Activated naive CD8-positive, alpha-beta T cell (primary cell): ENCODE results near the gene WBP1L.
"Not testable (repeated sequence)": the region's sequence is repeated elsewhere in the genome, so short reads cannot be mapped to it uniquely, and the experiment has no call there.

ENCODE experiments used
- H3K27ac Mint-ChIP-seq: one replicate; pipeline ENCODE4 v1.8.0; 2021; ENCODE audit warnings: mixed read lengths
- H3K27me3 Mint-ChIP-seq: one replicate; pipeline ENCODE4 v1.8.0; 2021; ENCODE audit warnings: mixed read lengths
- H3K36me3 Mint-ChIP-seq: one replicate; pipeline ENCODE4 v1.8.0; 2021; ENCODE audit warnings: mixed read lengths
- H3K4me1 Mint-ChIP-seq: one replicate; pipeline ENCODE4 v1.8.0; 2021; ENCODE audit warnings: low read depth, mixed read lengths
- H3K4me3 Mint-ChIP-seq: one replicate; pipeline ENCODE4 v1.8.0; 2021; ENCODE audit warnings: mild to moderate bottlenecking, mixed read lengths
- H3K9me3 Mint-ChIP-seq: one replicate; pipeline ENCODE4 v1.8.0; 2021; ENCODE audit warnings: low read depth, mixed read lengths

Gene WBP1L

GRCh38 chr10:102743588-102744373, at the start of gene WBP1L:
WBP1L (plus strand) TSS chr10:102743948; CDS start chr10:102744054, 106 bp downstream.
- peak within 1 kb of the TSS; percentile 93 for H3K27ac Mint-ChIP-seq
- no peaks in the 10 kb centered on the region for H3K9me3 Mint-ChIP-seq
- H3K27me3 Mint-ChIP-seq = no peaks in the 10 kb centered on the region
- H3K4me1 Mint-ChIP-seq = peaks cover 48% of the 10 kb centered on the region
- H3K4me3 Mint-ChIP-seq = peak within 1 kb of the TSS; percentile 97
- H3K36me3 Mint-ChIP-seq = peaks cover 3% of the 10 kb centered on the region

- not testable (repeated sequence) for H3K9me3 Mint-ChIP-seq, H3K4me1 Mint-ChIP-seq, H3K27me3 Mint-ChIP-seq, H3K4me3 Mint-ChIP-seq, H3K27ac Mint-ChIP-seq
- peaks cover 21% of the 10 kb centered on the region for H3K36me3 Mint-ChIP-seq
These were observed 48.3 kb upstream of the WBP1L start for GRCh38 chr10:102695401-102695800.

- H3K36me3 Mint-ChIP-seq = peaks cover 17% of the 10 kb centered on the region
These were observed 47.0 kb upstream of the WBP1L start for GRCh38 chr10:102696736-102697135.

GRCh38 chr10:102698894-102699293, 44.9 kb upstream of the WBP1L start:
- Mint-ChIP-seq H3K36me3 (peaks cover 17% of the 10 kb centered on the region), H3K27me3 (no peaks in the 10 kb centered on the region), H3K4me1 (no peaks in the 10 kb centered on the region), H3K4me3 (no peak overlapping the region), H3K27ac (no peak overlapping the region), H3K9me3 (no peaks in the 10 kb centered on the region)

More at GRCh38 chr10:102696736-102697135, 47.0 kb upstream of the WBP1L start:
- Mint-ChIP-seq H3K9me3 (no peaks in the 10 kb centered on the region), H3K27me3 (no peaks in the 10 kb centered on the region), H3K27ac (no peak overlapping the region), H3K4me1 (no peaks in the 10 kb centered on the region), H3K4me3 (no peak overlapping the region)

GRCh38 chr10:102701272-102701671, 42.5 kb upstream of the WBP1L start:
- Mint-ChIP-seq H3K27me3 (no peaks in the 10 kb centered on the region), H3K4me3 (no peak overlapping the region), H3K9me3 (no peaks in the 10 kb centered on the region), H3K4me1 (peaks cover 6% of the 10 kb centered on the region), H3K27ac (no peak overlapping the region), H3K36me3 (peaks cover 16% of the 10 kb centered on the region)

GRCh38 chr10:102701796-102702195, 42.0 kb upstream of the WBP1L start:
- no peaks in the 10 kb centered on the region for H3K9me3 Mint-ChIP-seq
- no peak overlapping the region for H3K27ac Mint-ChIP-seq
- H3K27me3 Mint-ChIP-seq = no peaks in the 10 kb centered on the region
- H3K36me3 Mint-ChIP-seq = peaks cover 16% of the 10 kb centered on the region
- H3K4me1 Mint-ChIP-seq = peaks cover 6% of the 10 kb centered on the region
- no peak overlapping the region for H3K4me3 Mint-ChIP-seq

- peaks cover 10% of the 10 kb centered on the region for H3K4me1 Mint-ChIP-seq
These were observed 41.0 kb upstream of the WBP1L start for GRCh38 chr10:102702742-102703141.

GRCh38 chr10:102704915-102705314, 38.8 kb upstream of the WBP1L start:
- Mint-ChIP-seq H3K4me3 (no peak overlapping the region), H3K9me3 (no peaks in the 10 kb centered on the region), H3K36me3 (peaks cover 2% of the 10 kb centered on the region), H3K27ac (no peak overlapping the region), H3K27me3 (no peaks in the 10 kb centered on the region), H3K4me1 (peaks cover 10% of the 10 kb centered on the region)

More at GRCh38 chr10:102702742-102703141, 41.0 kb upstream of the WBP1L start:
- Mint-ChIP-seq H3K4me3 (no peak overlapping the region), H3K27ac (no peak overlapping the region), H3K36me3 (peaks cover 12% of the 10 kb centered on the region), H3K9me3 (no peaks in the 10 kb centered on the region), H3K27me3 (no peaks in the 10 kb centered on the region)

- Mint-ChIP-seq H3K9me3 (no peaks in the 10 kb centered on the region), H3K36me3 (peaks cover 2% of the 10 kb centered on the region), H3K27ac (no peak overlapping the region), H3K4me3 (no peak overlapping the region), H3K4me1 (peaks cover 10% of the 10 kb centered on the region), H3K27me3 (no peaks in the 10 kb centered on the region)
These were observed 38.2 kb upstream of the WBP1L start for GRCh38 chr10:102705531-102705930.

- Mint-ChIP-seq H3K36me3 (no peaks in the 10 kb centered on the region), H3K27me3 (no peaks in the 10 kb centered on the region), H3K4me1 (peaks cover 23% of the 10 kb centered on the region), H3K4me3 (no peak overlapping the region), H3K9me3 (no peaks in the 10 kb centered on the region), H3K27ac (no peak overlapping the region)
These were observed 33.1 kb upstream of the WBP1L start for GRCh38 chr10:102710609-102711008.

- no peaks in the 10 kb centered on the region for H3K27me3 Mint-ChIP-seq
- H3K27ac Mint-ChIP-seq = no peak overlapping the region
- H3K36me3 Mint-ChIP-seq = peaks cover 2% of the 10 kb centered on the region
- H3K9me3 Mint-ChIP-seq = no peaks in the 10 kb centered on the region
- peaks cover 34% of the 10 kb centered on the region for H3K4me1 Mint-ChIP-seq
- peak overlapping the region; percentile 18 for H3K4me3 Mint-ChIP-seq
These were observed 31.7 kb upstream of the WBP1L start for GRCh38 chr10:102712089-102712488.

- peak overlapping the region; percentile 88 for H3K27ac Mint-ChIP-seq
- H3K27me3 Mint-ChIP-seq = no peaks in the 10 kb centered on the region
- no peaks in the 10 kb centered on the region for H3K9me3 Mint-ChIP-seq
- peaks cover 2% of the 10 kb centered on the region for H3K36me3 Mint-ChIP-seq
- peak overlapping the region; percentile 91 for H3K4me3 Mint-ChIP-seq
- H3K4me1 Mint-ChIP-seq = peaks cover 39% of the 10 kb centered on the region
These were observed 30.8 kb upstream of the WBP1L start for GRCh38 chr10:102712843-102713538.

GRCh38 chr10:102713539-102713813, 30.3 kb upstream of the WBP1L start:
- peaks cover 2% of the 10 kb centered on the region for H3K36me3 Mint-ChIP-seq
- peak overlapping the region; percentile 91 for H3K4me3 Mint-ChIP-seq
- peaks cover 44% of the 10 kb centered on the region for H3K4me1 Mint-ChIP-seq
- no peaks in the 10 kb centered on the region for H3K27me3 Mint-ChIP-seq
- peak overlapping the region; percentile 88 for H3K27ac Mint-ChIP-seq
- H3K9me3 Mint-ChIP-seq = no peaks in the 10 kb centered on the region

- Mint-ChIP-seq H3K4me3 (peak within 1 kb of the TSS; percentile 91), H3K27me3 (no peaks in the 10 kb centered on the region), H3K4me1 (peaks cover 46% of the 10 kb centered on the region), H3K36me3 (peaks cover 2% of the 10 kb centered on the region), H3K27ac (peak within 1 kb of the TSS; percentile 88), H3K9me3 (no peaks in the 10 kb centered on the region)
These were observed 29.7 kb upstream of the WBP1L start, which contains the start of gene ARL3 for GRCh38 chr10:102713814-102714620. ARL3 (minus strand) TSS chr10:102714397; CDS start chr10:102714275, 122 bp downstream.
